OCI-LY1 (cell line): ENCODE results near the gene SPACA1.

ENCODE experiments used
- H2AFZ ChIP-seq: fragments of 200-600 bp; sonication (generic), shearing (Covaris generic); 2 replicates; pipeline ENCODE4 v1.6.0; 2014; ENCODE audit warnings: antibody characterized with exemption, mild to moderate bottlenecking, low read length
- H3F3A ChIP-seq: fragments of 200-600 bp; sonication (generic), shearing (Covaris generic); 2 replicates; pipeline ENCODE4 v1.6.0; 2014; ENCODE audit warnings: mild to moderate bottlenecking, antibody characterized with exemption, low read length, moderate library complexity; ENCODE audit not compliant: insufficient read depth
- H3K27ac ChIP-seq: fragments of 200-600 bp; sonication (generic); 2 replicates; pipeline ENCODE4 v1.5.1; 2014; ENCODE audit warnings: low read length, mixed run types, mild to moderate bottlenecking, low read depth; ENCODE audit not compliant: poor library complexity, severe bottlenecking
- H3K27me3 ChIP-seq: fragments of 200-600 bp; sonication (generic); 2 replicates; pipeline ENCODE4 v1.6.0; 2014; ENCODE audit warnings: antibody characterized with exemption, mild to moderate bottlenecking, low read length, moderate library complexity; ENCODE audit not compliant: insufficient read depth
- H3K36me3 ChIP-seq: fragments of 200-600 bp; sonication (generic); 2 replicates; pipeline ENCODE4 v1.6.1; 2014; ENCODE audit warnings: mild to moderate bottlenecking, antibody characterized with exemption, low read length, moderate library complexity, mixed read lengths; ENCODE audit not compliant: insufficient read depth
- H3K4me1 ChIP-seq: fragments of 200-600 bp; sonication (generic); 2 replicates; pipeline ENCODE4 v1.5.1; 2014; ENCODE audit warnings: mild to moderate bottlenecking, low read length, moderate library complexity; ENCODE audit not compliant: insufficient read depth, severe bottlenecking
- H3K4me2 ChIP-seq: fragments of 200-600 bp; sonication (generic), shearing (Covaris generic); 2 replicates; pipeline ENCODE4 v1.6.1; 2014; ENCODE audit warnings: low read length
- H3K4me3 ChIP-seq: fragments of 200-600 bp; sonication (generic); 2 replicates; pipeline ENCODE4 v1.5.1; 2014; ENCODE audit warnings: low read length, low read depth, mild to moderate bottlenecking, mixed read lengths; ENCODE audit not compliant: poor library complexity, severe bottlenecking
- H3K79me2 ChIP-seq: fragments of 200-600 bp; shearing (Covaris generic); 2 replicates; pipeline ENCODE4 v1.6.1; 2016; ENCODE audit warnings: mixed run types, low read length, mixed read lengths; ENCODE audit not compliant: insufficient read depth
- H3K9ac ChIP-seq: fragments of 200-600 bp; sonication (generic), shearing (Covaris generic); 2 replicates; pipeline ENCODE4 v1.6.1; 2014; ENCODE audit warnings: mild to moderate bottlenecking, low read length, mixed read lengths
- H3K9me2 ChIP-seq: fragments of 200-600 bp; sonication (generic), shearing (Covaris generic); 2 replicates; pipeline ENCODE4 v1.6.1; 2014; ENCODE audit warnings: low read depth, mild to moderate bottlenecking, low read length, mixed read lengths
- H3K9me3 ChIP-seq: fragments of 200-600 bp; shearing (Covaris generic); 2 replicates; pipeline ENCODE4 v1.6.1; 2014; ENCODE audit warnings: low read length, mixed read lengths
- H4K20me1 ChIP-seq: fragments of 200-600 bp; sonication (generic), shearing (Covaris generic); 2 replicates; pipeline ENCODE4 v1.6.0; 2016; ENCODE audit warnings: mild to moderate bottlenecking, low read length; ENCODE audit not compliant: insufficient read depth
- EZH2 ChIP-seq: fragments of 200-600 bp; sonication (generic), shearing (Covaris generic); IDR thresholded peaks from 2 replicates; pipeline ENCODE4 v1.8.0; 2017; ENCODE audit warnings: borderline replicate concordance, mixed run types, mild to moderate bottlenecking, antibody characterized with exemption, low read length, moderate library complexity, mixed read lengths
- TF ChIP-seq, protein P1 (sequence below): fragments of 200-600 bp; sonication (generic), shearing (Covaris generic); IDR thresholded peaks from 2 replicates; pipeline ENCODE4 v1.5.1; 2017; ENCODE audit warnings: mild to moderate bottlenecking, antibody characterized with exemption, low read length, moderate library complexity, mixed read lengths

Gene SPACA1

DNA sequence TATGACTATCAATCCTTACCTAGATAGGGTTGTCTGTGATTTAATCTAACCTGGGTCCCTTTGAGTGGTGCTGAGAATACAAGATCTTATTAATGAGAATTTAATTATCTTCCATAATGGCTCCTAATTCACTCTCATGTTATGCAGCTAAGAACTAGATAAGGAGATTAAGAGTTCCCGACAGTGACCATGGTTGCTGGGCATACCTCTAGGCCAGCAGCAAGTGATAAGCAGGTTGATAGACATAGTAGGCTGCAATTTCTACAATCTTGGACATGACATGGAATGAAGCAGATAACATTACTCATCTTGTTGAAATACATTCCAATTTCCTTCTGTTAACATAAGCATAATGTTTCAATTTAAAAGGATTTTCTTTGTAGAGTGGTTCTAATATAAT, 27.1 kb downstream of the SPACA1 start:
- no peak for TF ChIP-seq EZH2
- TF ChIP-seq, protein P1, sequence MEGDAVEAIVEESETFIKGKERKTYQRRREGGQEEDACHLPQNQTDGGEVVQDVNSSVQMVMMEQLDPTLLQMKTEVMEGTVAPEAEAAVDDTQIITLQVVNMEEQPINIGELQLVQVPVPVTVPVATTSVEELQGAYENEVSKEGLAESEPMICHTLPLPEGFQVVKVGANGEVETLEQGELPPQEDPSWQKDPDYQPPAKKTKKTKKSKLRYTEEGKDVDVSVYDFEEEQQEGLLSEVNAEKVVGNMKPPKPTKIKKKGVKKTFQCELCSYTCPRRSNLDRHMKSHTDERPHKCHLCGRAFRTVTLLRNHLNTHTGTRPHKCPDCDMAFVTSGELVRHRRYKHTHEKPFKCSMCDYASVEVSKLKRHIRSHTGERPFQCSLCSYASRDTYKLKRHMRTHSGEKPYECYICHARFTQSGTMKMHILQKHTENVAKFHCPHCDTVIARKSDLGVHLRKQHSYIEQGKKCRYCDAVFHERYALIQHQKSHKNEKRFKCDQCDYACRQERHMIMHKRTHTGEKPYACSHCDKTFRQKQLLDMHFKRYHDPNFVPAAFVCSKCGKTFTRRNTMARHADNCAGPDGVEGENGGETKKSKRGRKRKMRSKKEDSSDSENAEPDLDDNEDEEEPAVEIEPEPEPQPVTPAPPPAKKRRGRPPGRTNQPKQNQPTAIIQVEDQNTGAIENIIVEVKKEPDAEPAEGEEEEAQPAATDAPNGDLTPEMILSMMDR = no peak

DNA sequence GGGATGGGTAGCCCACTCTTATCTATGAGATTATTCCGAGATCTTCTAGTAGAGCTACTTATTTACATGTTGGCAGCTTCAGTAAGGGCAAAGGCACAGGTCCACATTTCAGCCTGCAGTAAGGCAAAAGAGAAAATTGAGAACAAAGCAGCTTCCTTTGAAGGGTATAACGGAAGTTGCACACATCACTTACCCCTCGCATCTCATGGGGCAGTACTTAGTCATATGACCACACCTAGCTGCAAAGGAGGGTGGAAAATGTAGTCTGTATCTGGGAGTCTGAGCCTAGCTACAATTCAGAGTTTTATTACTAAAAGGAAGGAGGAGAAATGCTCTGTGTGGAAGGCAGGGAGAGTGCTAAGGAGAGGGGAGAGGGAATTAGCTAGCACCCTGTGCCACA, 29.7 kb downstream of the SPACA1 start:
- H3K4me1 ChIP-seq = peaks cover 6% of the 10 kb centered on the region
- H4K20me1 ChIP-seq = no peaks in the 10 kb centered on the region
- no peak overlapping the region for H3K9ac ChIP-seq
- no peak overlapping the region for H3K4me3 ChIP-seq
- no peak overlapping the region for H3K4me2 ChIP-seq
- no peak overlapping the region for H2AFZ ChIP-seq
- no peaks in the 10 kb centered on the region for H3K9me3 ChIP-seq
- no peaks in the 10 kb centered on the region for H3K79me2 ChIP-seq
- H3K9me2 ChIP-seq = no peaks in the 10 kb centered on the region
- no peaks in the 10 kb centered on the region for H3K36me3 ChIP-seq
- no peaks in the 10 kb centered on the region for H3F3A ChIP-seq
- TF ChIP-seq, protein P1 = no peak
- no peak for TF ChIP-seq EZH2
- H3K27me3 ChIP-seq = no peaks in the 10 kb centered on the region
- no peak overlapping the region for H3K27ac ChIP-seq

More for the DNA sequence above, 27.1 kb downstream of the SPACA1 start:
- no peaks in the 10 kb centered on the region for H4K20me1 ChIP-seq
- no peak overlapping the region for H3K27ac ChIP-seq
- H3K79me2 ChIP-seq = no peaks in the 10 kb centered on the region
- H3F3A ChIP-seq = no peaks in the 10 kb centered on the region
- no peak overlapping the region for H2AFZ ChIP-seq
- H3K4me1 ChIP-seq = peaks cover 6% of the 10 kb centered on the region
- no peaks in the 10 kb centered on the region for H3K36me3 ChIP-seq
- H3K9me2 ChIP-seq = no peaks in the 10 kb centered on the region
- no peak overlapping the region for H3K9ac ChIP-seq
- H3K9me3 ChIP-seq = peaks cover 4% of the 10 kb centered on the region; the same call in 1 of the 2 replicates
- no peak overlapping the region for H3K4me2 ChIP-seq
- H3K27me3 ChIP-seq = no peaks in the 10 kb centered on the region
- no peak overlapping the region for H3K4me3 ChIP-seq

GRCh38 chr6:88086792-88087191, 39.2 kb downstream of the SPACA1 start:
- Histone ChIP-seq H3K27ac (no peak overlapping the region), H3K4me1 (peaks cover 14% of the 10 kb centered on the region), H3K36me3 (no peaks in the 10 kb centered on the region), H3K9ac (no peak overlapping the region), H3F3A (no peaks in the 10 kb centered on the region), H2AFZ (no peak overlapping the region), H3K4me3 (no peak overlapping the region), H3K9me3 (no peaks in the 10 kb centered on the region; the same call in 1 of the 2 replicates), H4K20me1 (no peaks in the 10 kb centered on the region), H3K27me3 (no peaks in the 10 kb centered on the region), H3K9me2 (no peaks in the 10 kb centered on the region), H3K4me2 (no peak overlapping the region), H3K79me2 (no peaks in the 10 kb centered on the region)
- TF ChIP-seq, protein P1 = no peak
- TF ChIP-seq EZH2 = no peak
